H9 (cell line): Measurements from ENCODE around the gene MAP6. TPM values are rescaled to one million over a fixed set of nuclear protein-coding genes. Genes with fewer than 3 reads are reported as not detected.

ENCODE experiments used
- DNase-seq: peaks from one replicate; pipeline ENCODE4 v3.0.0-alpha.2; 2017
- H2AFZ ChIP-seq: one replicate; pipeline ENCODE4 v1.6.1; 2013; ENCODE audit warnings: mild to moderate bottlenecking, low read length, control low read depth, moderate library complexity
- H2AK5ac ChIP-seq: 2 replicates; pipeline ENCODE4 v1.6.1; 2013; ENCODE audit warnings: low read length, control low read depth, mixed read lengths; ENCODE audit not compliant: insufficient read length
- H2BK120ac ChIP-seq: one replicate; pipeline ENCODE4 v1.6.1; 2013; ENCODE audit warnings: low read depth, mild to moderate bottlenecking, low read length, control low read depth, inconsistent platforms; ENCODE audit not compliant: poor library complexity, severe bottlenecking
- H2BK12ac ChIP-seq: 2 replicates; pipeline ENCODE4 v1.6.1; 2013; ENCODE audit warnings: low read length, control low read depth, mixed read lengths, low read depth; ENCODE audit not compliant: insufficient read length
- H2BK15ac ChIP-seq: 2 replicates; pipeline ENCODE4 v1.6.1; 2013; ENCODE audit warnings: low read depth, low read length, control low read depth
- H2BK20ac ChIP-seq: one replicate; pipeline ENCODE4 v1.6.1; 2013; ENCODE audit warnings: low read depth, mild to moderate bottlenecking, low read length, control low read depth, inconsistent platforms; ENCODE audit not compliant: poor library complexity, severe bottlenecking
- H2BK5ac ChIP-seq: 2 replicates; pipeline ENCODE4 v1.6.1; 2013; ENCODE audit warnings: low read length, control low read depth, mixed read lengths; ENCODE audit not compliant: insufficient read length
- H3K14ac ChIP-seq: 2 replicates; pipeline ENCODE4 v1.6.1; 2013; ENCODE audit warnings: low read length, control low read depth; ENCODE audit not compliant: insufficient read depth
- H3K18ac ChIP-seq: 2 replicates; pipeline ENCODE4 v1.6.1; 2013; ENCODE audit warnings: low read depth, mild to moderate bottlenecking, mixed read lengths, low read length, control low read depth; ENCODE audit not compliant: insufficient read length
- H3K23ac ChIP-seq: 2 replicates; pipeline ENCODE4 v1.6.1; 2013; ENCODE audit warnings: low read length, control low read depth, mixed read lengths, low read depth; ENCODE audit not compliant: insufficient read length
- H3K23me2 ChIP-seq: 2 replicates; pipeline ENCODE4 v1.6.1; 2013; ENCODE audit warnings: low read depth, mild to moderate bottlenecking, mixed read lengths, low read length, control low read depth; ENCODE audit not compliant: insufficient read length, poor library complexity, severe bottlenecking
- H3K27ac ChIP-seq: 2 replicates; pipeline ENCODE4 v1.5.1; 2013; ENCODE audit warnings: low read length, control low read depth, mixed read lengths, low read depth; ENCODE audit not compliant: insufficient read length
- H3K27me3 ChIP-seq: 2 replicates; pipeline ENCODE4 v1.6.1; 2013; ENCODE audit warnings: low read length, control low read depth, inconsistent platforms; ENCODE audit not compliant: insufficient read depth
- H3K4ac ChIP-seq: 2 replicates; pipeline ENCODE4 v1.6.1; 2013; ENCODE audit warnings: low read depth, mild to moderate bottlenecking, control low read depth, inconsistent platforms, low read length, moderate library complexity
- H3K4me1 ChIP-seq: 2 replicates; pipeline ENCODE4 v1.6.1; 2013; ENCODE audit warnings: low read length, control low read depth, inconsistent platforms; ENCODE audit not compliant: insufficient read depth
- H3K4me2 ChIP-seq: 2 replicates; pipeline ENCODE4 v1.6.1; 2013; ENCODE audit warnings: low read length, control low read depth, mixed read lengths; ENCODE audit not compliant: insufficient read length, insufficient read depth
- H3K56ac ChIP-seq: 2 replicates; pipeline ENCODE4 v1.6.1; 2013; ENCODE audit warnings: low read depth, mild to moderate bottlenecking, mixed read lengths, low read length, control low read depth; ENCODE audit not compliant: insufficient read length
- H3K79me1 ChIP-seq: 2 replicates; pipeline ENCODE4 v1.6.1; 2013; ENCODE audit warnings: low read depth, mild to moderate bottlenecking, moderate library complexity, low read length, control low read depth, inconsistent platforms; ENCODE audit not compliant: insufficient read depth, poor library complexity, severe bottlenecking
- H3K79me2 ChIP-seq: 2 replicates; pipeline ENCODE4 v1.6.1; 2013; ENCODE audit warnings: low read length, control low read depth, inconsistent platforms; ENCODE audit not compliant: insufficient read depth
- H3K9ac ChIP-seq: 2 replicates; pipeline ENCODE4 v1.6.1; 2013; ENCODE audit warnings: low read length, control low read depth, mixed read lengths; ENCODE audit not compliant: insufficient read length; ENCODE audit errors: extremely low read depth
- H3K9me3 ChIP-seq: one replicate; pipeline ENCODE4 v1.6.1; 2013; ENCODE audit warnings: low read depth, low read length, inconsistent platforms; ENCODE audit not compliant: control insufficient read depth
- H3T11ph ChIP-seq: one replicate; pipeline ENCODE4 v1.6.1; 2013; ENCODE audit warnings: mild to moderate bottlenecking, low read length, control low read depth, inconsistent platforms
- H4K20me1 ChIP-seq: one replicate; pipeline ENCODE4 v1.6.1; 2013; ENCODE audit not compliant: control insufficient read depth, insufficient read length, insufficient read depth
- H4K5ac ChIP-seq: 2 replicates; pipeline ENCODE4 v1.6.1; 2013; ENCODE audit warnings: low read depth, mild to moderate bottlenecking, mixed read lengths, low read length, control low read depth; ENCODE audit not compliant: insufficient read length
- H4K8ac ChIP-seq: replicated peaks from 2 replicates; pipeline ENCODE4 v1.6.1; 2013; ENCODE audit warnings: low read length, control low read depth, mixed read lengths, low read depth; ENCODE audit not compliant: insufficient read length
- H4K91ac ChIP-seq: 2 replicates; pipeline ENCODE4 v1.6.1; 2013; ENCODE audit warnings: low read depth, mild to moderate bottlenecking, moderate library complexity, mixed read lengths, low read length, control low read depth; ENCODE audit not compliant: insufficient read length
- H3K27ac Mint-ChIP-seq, 3 experiments: 2 replicates in 2 of 3; 3 replicates in 1 of 3; pipeline ENCODE4 v1.8.0; 2020 to 2021; ENCODE audit warnings: mixed read lengths in 3 of 3, mild to moderate bottlenecking in 1 of 3, moderate library complexity in 1 of 3
- H3K27me3 Mint-ChIP-seq: 2 replicates; pipeline ENCODE4 v1.8.0; 2021; ENCODE audit warnings: low read depth, mild to moderate bottlenecking, moderate library complexity, mixed read lengths
- H3K36me3 Mint-ChIP-seq, 3 experiments: 2 replicates in 2 of 3; 3 replicates in 1 of 3; pipeline ENCODE4 v1.8.0; 2020 to 2021; ENCODE audit warnings: low read depth in 3 of 3, mixed read lengths in 3 of 3; ENCODE audit not compliant: insufficient read depth in 1 of 3
- H3K4me1 Mint-ChIP-seq, 2 experiments: 2 replicates each; pipeline ENCODE4 v1.8.0; 2020; ENCODE audit warnings: mixed read lengths in 2 of 2
- H3K4me3 Mint-ChIP-seq, 2 experiments: 2 replicates in 1 of 2; 3 replicates in 1 of 2; pipeline ENCODE4 v1.8.0; 2020 to 2021; ENCODE audit warnings: mild to moderate bottlenecking in 2 of 2, mixed read lengths in 2 of 2, moderate library complexity in 1 of 2
- H3K9me3 Mint-ChIP-seq, 2 experiments: 2 replicates in 1 of 2; 3 replicates in 1 of 2; pipeline ENCODE4 v1.8.0; 2020; ENCODE audit warnings: mild to moderate bottlenecking in 2 of 2, mixed read lengths in 2 of 2, moderate library complexity in 1 of 2
- CTCF ChIP-seq: fragments of 200-600 bp; sonication (generic); conservative IDR thresholded peaks from 3 replicates; pipeline ENCODE4 v1.8.0; 2021; ENCODE audit warnings: antibody characterized with exemption, mild to moderate bottlenecking
- WGBS: extraction: QIAGEN DNeasy Blood & Tissue Kit; methylation state at CpG from one replicate; pipeline ENCODE4 v1.1.7; 2013; ENCODE audit warnings: missing lambda C conversion rate, low lambda C conversion rate, mixed read lengths; ENCODE audit not compliant: insufficient read length; ENCODE audit errors: extremely low coverage; 5-methylcytosine and 5-hydroxymethylcytosine counted together
- total RNA-seq: library from RNA; stranded (reverse); gene quantifications from 2 replicates; pipeline ENCODE4 v1.2.1, GENCODE V29; 2021

Gene MAP6
- total RNA-seq, 1 experiment from 2014 or later, result 0.77 TPM

GRCh38 chr11:75716659-75717058 lies 47.8 kb upstream of the MAP6 start:
- H3K23me2 ChIP-seq, result no peaks in the 10 kb centered on the region
- H2BK15ac ChIP-seq, result no peak overlapping the region
- H4K8ac ChIP-seq, result no peak overlapping the region
- no peak overlapping the region for H2BK120ac ChIP-seq
- H2BK12ac ChIP-seq, result no peak overlapping the region
- H4K20me1 ChIP-seq, result no peaks in the 10 kb centered on the region
- H3K9ac ChIP-seq, result no peak overlapping the region
- H3K79me1 ChIP-seq, result no peaks in the 10 kb centered on the region
- H3K4me3 Mint-ChIP-seq, result no peak overlapping the region
- H3K4me2 ChIP-seq, result no peak overlapping the region
- no peak overlapping the region for H2AFZ ChIP-seq
- H3K27me3 Mint-ChIP-seq, result peaks cover 94% of the 10 kb centered on the region
- no peak overlapping the region for H3T11ph ChIP-seq
- H3K27me3 ChIP-seq, result peaks cover 15% of the 10 kb centered on the region; the same call in 1 of the 2 replicates
- no peaks in the 10 kb centered on the region; a peak in 1 of 5 replicates for H3K9me3 Mint-ChIP-seq
- H3K36me3 Mint-ChIP-seq, result no peaks in the 10 kb centered on the region
- H3K4me1 ChIP-seq, result peaks cover 2% of the 10 kb centered on the region; the same call in 1 of the 2 replicates
- no peak for DNase-seq
- peaks cover 12 to 22% of the 10 kb centered on the region in 2 experiments for H3K4me1 Mint-ChIP-seq
- no peak overlapping the region for H3K14ac ChIP-seq
- H4K91ac ChIP-seq, result no peak overlapping the region
- H4K5ac ChIP-seq, result no peak overlapping the region
- no peak overlapping the region for H2BK20ac ChIP-seq
- TF ChIP-seq CTCF, result no peak
- no peak overlapping the region for H3K4ac ChIP-seq
- no peak overlapping the region for H2AK5ac ChIP-seq
- no peak overlapping the region for H2BK5ac ChIP-seq
- no CpG with 5 or more reads among the region's 3 CpGs for WGBS
- H3K23ac ChIP-seq, result no peak overlapping the region
- H3K18ac ChIP-seq, result no peak overlapping the region
- no peak overlapping the region; a peak in 1 of 7 replicates for H3K27ac Mint-ChIP-seq
- no peak overlapping the region for H3K27ac ChIP-seq
- H3K79me2 ChIP-seq, result no peaks in the 10 kb centered on the region
- no peak overlapping the region for H3K56ac ChIP-seq
- H3K9me3 ChIP-seq, result no peaks in the 10 kb centered on the region
